Ovary (tissue), 3 donors: Measurements from ENCODE around the gene EOLA1.

ENCODE experiments used
- CTCF ChIP-seq, 3 donors: fragments of 450-650 bp in 2 of 3; fragments of 200-600 bp in 1 of 3; IDR thresholded peaks; one replicate each; pipeline versions ENCODE4 v1.5.1 to v1.8.0; 2016 to 2022; ENCODE audit warnings: antibody characterized with exemption in 3 of 3, mild to moderate bottlenecking in 1 of 3
- EP300 ChIP-seq: sonication (generic); formaldehyde crosslinking; IDR thresholded peaks from one replicate; pipeline ENCODE4 v1.6.1; 2017; ENCODE audit warnings: antibody characterized with exemption
- POLR2A ChIP-seq: fragments of 450-650 bp; IDR thresholded peaks from one replicate; pipeline ENCODE4 v1.6.1; 2017; ENCODE audit warnings: antibody characterized with exemption, mild to moderate bottlenecking, moderate library complexity
- donor health status: DM: no; HTN: no; CAD: no.

GRCh38 chrX:149505671-149506070 lies 35.1 kb upstream of the EOLA1 start:
- TF ChIP-seq CTCF (IDR thresholded peaks at IDR 0.05) = no peak
- no peak for TF ChIP-seq POLR2A
- no peak for TF ChIP-seq EP300
